Memory B cell (primary cell): ENCODE measurements around the gene BRMS1.

Experiments used
- ATAC-seq: fragments of 150-1000 bp; cut with Tn5 transposase; 2 replicates; pipeline ENCODE4 v1.10.0; 2021; ENCODE audit warnings: low read depth, mild to moderate bottlenecking, moderate library complexity
- DNase-seq, 2 donors: peaks; one replicate each; pipeline ENCODE4 v3.0.0; 2022; ENCODE audit warnings: low spot score in 2 of 2
- H3K27ac Mint-ChIP-seq: one replicate; pipeline ENCODE4 v1.8.0; 2022; ENCODE audit warnings: mild to moderate bottlenecking, moderate library complexity, mixed read lengths
- H3K27me3 Mint-ChIP-seq: one replicate; pipeline ENCODE4 v1.8.0; 2022; ENCODE audit warnings: mixed read lengths
- H3K36me3 Mint-ChIP-seq: one replicate; pipeline ENCODE4 v1.8.0; 2022; ENCODE audit warnings: mild to moderate bottlenecking, mixed read lengths
- H3K4me1 Mint-ChIP-seq: one replicate; pipeline ENCODE4 v1.8.0; 2022; ENCODE audit warnings: mixed read lengths
- H3K4me3 Mint-ChIP-seq: one replicate; pipeline ENCODE4 v1.8.0; 2022; ENCODE audit warnings: mild to moderate bottlenecking, moderate library complexity, mixed read lengths
- H3K9me3 Mint-ChIP-seq: one replicate; pipeline ENCODE4 v1.8.0; 2022; ENCODE audit warnings: mixed read lengths

The BRMS1 gene

GRCh38 chr11:66336234-66337102, 8.4 kb downstream of the BRMS1 start, which contains the start of gene RIN1:
Gene RIN1, minus strand, starts transcription at chr11:66336434. Its CDS starts 32 bp downstream, at chr11:66336402.
- Mint-ChIP-seq H3K9me3 (no peaks in the 10 kb centered on the region), H3K4me3 (peak within 1 kb of the TSS; percentile 86), H3K27me3 (peaks cover 4% of the 10 kb centered on the region), H3K36me3 (peaks cover 15% of the 10 kb centered on the region), H3K4me1 (peaks cover 22% of the 10 kb centered on the region), H3K27ac (no peak within 1 kb of the TSS)
- ATAC-seq (peak; percentile 76), DNase-seq (no peak)

- peak overlapping the region; percentile 86 for H3K4me3 Mint-ChIP-seq
- peak; percentile 29 for ATAC-seq
- no peak for DNase-seq
- peaks cover 12% of the 10 kb centered on the region for H3K36me3 Mint-ChIP-seq
- H3K4me1 Mint-ChIP-seq, result peaks cover 20% of the 10 kb centered on the region
- no peak overlapping the region for H3K27ac Mint-ChIP-seq
- no peaks in the 10 kb centered on the region for H3K9me3 Mint-ChIP-seq
- H3K27me3 Mint-ChIP-seq, result peaks cover 4% of the 10 kb centered on the region
Observed at GRCh38 chr11:66335531-66336233, 9.2 kb downstream of the BRMS1 start.

- Mint-ChIP-seq H3K9me3 (no peaks in the 10 kb centered on the region), H3K4me3 (peak overlapping the region; percentile 70), H3K4me1 (peaks cover 20% of the 10 kb centered on the region), H3K27me3 (peaks cover 6% of the 10 kb centered on the region), H3K36me3 (peaks cover 12% of the 10 kb centered on the region), H3K27ac (no peak overlapping the region)
- DNase-seq (no peak), ATAC-seq (no peak)
Observed at GRCh38 chr11:66334605-66335442, 10.1 kb downstream of the BRMS1 start.

DNA sequence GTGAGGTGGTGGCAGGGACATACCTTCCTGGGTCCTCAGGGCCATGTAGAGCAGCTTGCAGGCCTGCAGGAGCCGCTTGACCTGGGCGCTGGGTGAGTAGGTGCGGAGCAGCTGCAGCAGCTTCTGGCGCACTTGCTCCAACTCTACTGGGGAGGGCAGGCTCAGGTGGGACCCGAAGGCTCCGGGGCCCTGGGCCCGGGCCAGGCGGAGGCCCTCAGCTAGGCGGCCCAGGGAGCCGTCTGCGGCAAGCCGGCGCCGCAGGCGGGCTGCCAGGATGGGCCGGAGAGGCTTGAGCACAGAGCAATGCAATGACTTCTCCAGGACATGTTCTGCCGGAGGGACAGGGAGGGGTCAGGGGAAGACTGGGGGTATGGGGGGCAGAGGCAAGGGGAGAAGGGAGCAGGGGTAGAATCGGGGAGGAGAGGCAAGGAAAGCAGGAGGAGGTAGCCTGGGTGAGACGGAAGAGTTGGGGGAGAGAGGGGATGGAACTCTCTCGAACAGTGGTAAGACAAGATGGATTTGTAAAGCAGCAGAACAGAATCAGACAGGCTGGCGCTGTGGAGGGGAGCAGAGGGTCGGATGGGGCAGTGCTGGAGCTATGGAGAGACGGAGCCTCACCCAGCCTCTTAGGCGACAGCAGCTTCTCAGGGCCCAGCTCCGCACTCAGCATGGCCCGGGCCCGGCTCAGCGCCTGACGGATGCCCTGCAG, 10.9 kb downstream of the BRMS1 start:
- no peak overlapping the region for H3K27ac Mint-ChIP-seq

GRCh38 chr11:66333220-66333877, 11.6 kb downstream of the BRMS1 start:
- Mint-ChIP-seq H3K27me3 (peaks cover 6% of the 10 kb centered on the region), H3K36me3 (peaks cover 4% of the 10 kb centered on the region), H3K9me3 (no peaks in the 10 kb centered on the region), H3K27ac (no peak overlapping the region), H3K4me3 (no peak overlapping the region), H3K4me1 (peaks cover 24% of the 10 kb centered on the region)
- DNase-seq, result no peak
- no peak for ATAC-seq

More for the DNA sequence above, 10.9 kb downstream of the BRMS1 start:
- DNase-seq (no peak), ATAC-seq (no peak)
- H3K4me1 Mint-ChIP-seq, result peaks cover 20% of the 10 kb centered on the region
- H3K36me3 Mint-ChIP-seq, result peaks cover 9% of the 10 kb centered on the region
- no peak overlapping the region for H3K4me3 Mint-ChIP-seq
- H3K27me3 Mint-ChIP-seq, result peaks cover 6% of the 10 kb centered on the region
- no peaks in the 10 kb centered on the region for H3K9me3 Mint-ChIP-seq

GRCh38 chr11:66332371-66333219, 12.3 kb downstream of the BRMS1 start:
- Mint-ChIP-seq H3K36me3 (peaks cover 4% of the 10 kb centered on the region), H3K4me1 (peaks cover 27% of the 10 kb centered on the region), H3K4me3 (no peak overlapping the region), H3K9me3 (no peaks in the 10 kb centered on the region), H3K27ac (no peak overlapping the region), H3K27me3 (peaks cover 6% of the 10 kb centered on the region)
- ATAC-seq (no peak), DNase-seq (no peak)

GRCh38 chr11:66331542-66332370, 13.1 kb downstream of the BRMS1 start:
- H3K4me3 Mint-ChIP-seq, result no peak overlapping the region
- H3K27ac Mint-ChIP-seq, result no peak overlapping the region
- ATAC-seq, result no peak
- H3K27me3 Mint-ChIP-seq, result peaks cover 8% of the 10 kb centered on the region
- no peak for DNase-seq
- peaks cover 1% of the 10 kb centered on the region for H3K36me3 Mint-ChIP-seq
- H3K4me1 Mint-ChIP-seq, result peaks cover 24% of the 10 kb centered on the region
- H3K9me3 Mint-ChIP-seq, result no peaks in the 10 kb centered on the region

GRCh38 chr11:66330931-66331330, 14.0 kb downstream of the BRMS1 start:
- no peak for DNase-seq
- no peak for ATAC-seq
- H3K27ac Mint-ChIP-seq, result no peak overlapping the region
- H3K4me3 Mint-ChIP-seq, result no peak overlapping the region
- peaks cover 8% of the 10 kb centered on the region for H3K27me3 Mint-ChIP-seq
- peaks cover 18% of the 10 kb centered on the region for H3K4me1 Mint-ChIP-seq
- H3K9me3 Mint-ChIP-seq, result no peaks in the 10 kb centered on the region
- H3K36me3 Mint-ChIP-seq, result peaks cover 1% of the 10 kb centered on the region

- DNase-seq, result no peak
- no peak overlapping the region for H3K4me3 Mint-ChIP-seq
- peaks cover 14% of the 10 kb centered on the region for H3K4me1 Mint-ChIP-seq
- H3K27me3 Mint-ChIP-seq, result peaks cover 5% of the 10 kb centered on the region
- H3K9me3 Mint-ChIP-seq, result no peaks in the 10 kb centered on the region
- H3K36me3 Mint-ChIP-seq, result peaks cover 1% of the 10 kb centered on the region
- no peak for ATAC-seq
- H3K27ac Mint-ChIP-seq, result no peak overlapping the region
Observed at GRCh38 chr11:66329165-66329673, 15.7 kb downstream of the BRMS1 start.

DNA sequence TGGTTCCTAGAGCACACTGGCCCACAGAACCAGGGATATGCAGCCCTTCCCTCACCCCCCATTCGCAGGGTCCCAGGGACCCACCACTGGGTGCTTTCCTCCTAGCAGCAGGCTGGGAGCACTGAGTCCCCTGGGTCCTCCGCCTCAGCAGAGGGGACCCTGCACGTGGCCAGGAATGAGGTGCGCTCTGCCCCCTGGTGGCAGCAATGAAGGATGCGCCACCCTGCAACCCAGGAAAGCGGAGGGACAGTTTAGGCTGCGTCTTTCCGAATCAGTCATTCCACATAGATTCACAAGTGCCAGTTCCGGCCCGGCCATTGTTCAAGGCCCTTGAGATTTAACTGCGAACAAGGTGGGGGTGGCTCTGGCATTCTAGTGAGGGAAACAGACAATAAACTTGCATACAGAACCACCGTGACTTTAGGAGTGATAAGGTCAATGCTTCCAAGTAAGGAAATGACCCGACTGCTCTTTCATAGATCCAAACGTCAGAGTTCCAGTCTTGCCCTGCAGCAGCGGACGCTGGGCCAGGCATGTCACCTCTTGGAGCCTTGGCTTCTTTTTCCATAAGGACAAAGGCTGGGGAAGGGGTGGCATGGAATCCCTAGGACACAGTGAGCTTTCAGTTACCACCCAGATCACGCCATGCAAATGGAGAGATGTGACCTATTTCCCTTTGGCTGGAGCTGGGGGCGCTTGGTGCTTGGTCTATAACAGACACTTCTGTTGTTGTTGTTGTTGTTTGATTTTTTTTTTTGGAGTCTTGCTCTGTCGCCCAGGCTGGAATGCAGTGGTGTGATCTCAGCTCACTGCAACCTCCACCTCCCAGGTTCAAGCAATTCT, 16.4 kb downstream of the BRMS1 start:
- Mint-ChIP-seq H3K4me1 (peaks cover 17% of the 10 kb centered on the region), H3K36me3 (no peaks in the 10 kb centered on the region), H3K9me3 (no peaks in the 10 kb centered on the region), H3K4me3 (peak overlapping the region; percentile 53), H3K27me3 (peaks cover 4% of the 10 kb centered on the region), H3K27ac (no peak overlapping the region)
- ATAC-seq (peak; percentile 99), DNase-seq (peak; percentile 81 to 83)

- Mint-ChIP-seq H3K4me3 (no peak overlapping the region), H3K27me3 (peaks cover 4% of the 10 kb centered on the region), H3K4me1 (peaks cover 20% of the 10 kb centered on the region), H3K36me3 (no peaks in the 10 kb centered on the region), H3K27ac (no peak overlapping the region), H3K9me3 (no peaks in the 10 kb centered on the region)
- DNase-seq (no peak), ATAC-seq (no peak)
Observed at GRCh38 chr11:66328031-66328301, 16.9 kb downstream of the BRMS1 start.
